SK-N-SH (cell line): Measurements from ENCODE around the gene DNAJC2. TPM values are rescaled to one million over a fixed set of nuclear protein-coding genes. Genes with fewer than 3 reads are reported as not detected.

ENCODE experiments used
- CTCF ChIA-PET: fragments of 300-600, 350-600 bp; formaldehyde crosslinking; extraction: SDS; loops from one replicate; lab custom pipeline; 2021; lab: Yijun Ruan, JAX
- POLR2A ChIA-PET: fragments of 350-600 bp; sonication (Branson Sonifier 250); formaldehyde crosslinking; extraction: SDS; loops from one replicate; lab custom pipeline; 2020; ENCODE audit warnings: antibody characterized with exemption, inconsistent platforms; lab: Yijun Ruan, JAX
- DNase-seq: peaks from one replicate; pipeline ENCODE4 v3.0.0; 2012
- H2AFZ ChIP-seq: fragments of 200-600 bp; sonication (generic); 2 replicates; pipeline ENCODE4 v1.8.1; 2016; ENCODE audit warnings: antibody characterized with exemption, mild to moderate bottlenecking, low read depth
- H3F3A ChIP-seq: fragments of 200-600 bp; sonication (generic); replicated peaks from 2 replicates; pipeline ENCODE3; 2016; ENCODE audit warnings: antibody characterized with exemption, mild to moderate bottlenecking; ENCODE audit not compliant: insufficient read depth
- H3K27ac ChIP-seq, 2 experiments: fragments of 200-500 bp in 1 of 2; fragments of 200-600 bp in 1 of 2; sonication (Bioruptor generic) in 1 of 2; sonication (generic), shearing (Covaris generic) in 1 of 2; 2 replicates each; pipeline versions ENCODE4 v1.5.1 to v1.6.1; 2014 to 2016; ENCODE audit warnings: low read depth in 2 of 2, inconsistent platforms in 1 of 2, low read length in 1 of 2, mild to moderate bottlenecking in 1 of 2, mixed read lengths in 1 of 2
- H3K27me3 ChIP-seq: fragments of 200-600 bp; sonication (generic), shearing (Covaris generic); 2 replicates; pipeline ENCODE4 v1.6.1; 2016; ENCODE audit warnings: mixed run types; ENCODE audit not compliant: insufficient read depth
- H3K36me3 ChIP-seq, 2 experiments: fragments of 200-500 bp in 1 of 2; fragments of 200-600 bp in 1 of 2; sonication (Bioruptor generic) in 1 of 2; sonication (generic) in 1 of 2; replicated peaks in 1 of 2; 2 replicates each; pipeline versions ENCODE3 to v1.5.1; 2014 to 2016; ENCODE audit warnings: low read length in 1 of 2, mild to moderate bottlenecking in 1 of 2; ENCODE audit not compliant: insufficient read depth in 2 of 2, control insufficient read depth in 1 of 2
- H3K4me1 ChIP-seq, 2 experiments: fragments of 200-500 bp in 1 of 2; fragments of 200-600 bp in 1 of 2; sonication (Bioruptor generic) in 1 of 2; sonication (generic), shearing (Covaris generic) in 1 of 2; 2 replicates each; pipeline versions ENCODE4 v1.5.1 to v1.6.1; 2014 to 2016; ENCODE audit warnings: low read depth in 1 of 2, low read length in 1 of 2, mixed run types in 1 of 2; ENCODE audit not compliant: insufficient read depth in 2 of 2, control insufficient read depth in 1 of 2
- H3K4me2 ChIP-seq: fragments of 200-600 bp; sonication (generic), shearing (Covaris generic); 2 replicates; pipeline ENCODE4 v1.6.1; 2017; ENCODE audit warnings: mixed run types
- H3K4me3 ChIP-seq, 2 experiments: fragments of 200-500 bp in 1 of 2; fragments of 200-600 bp in 1 of 2; sonication (Bioruptor generic) in 1 of 2; sonication (generic), shearing (Covaris generic) in 1 of 2; 2 replicates each; pipeline versions ENCODE4 v1.5.1 to v1.8.1; 2014 to 2016; ENCODE audit warnings: low read depth in 2 of 2, inconsistent platforms in 1 of 2, low read length in 1 of 2, mild to moderate bottlenecking in 1 of 2, mixed read lengths in 1 of 2, moderate library complexity in 1 of 2
- H3K79me2 ChIP-seq: fragments of 200-600 bp; sonication (generic); 2 replicates; pipeline ENCODE4 v1.8.1; 2017; ENCODE audit warnings: mild to moderate bottlenecking; ENCODE audit not compliant: insufficient read depth
- H3K9ac ChIP-seq: fragments of 200-600 bp; sonication (generic); 2 replicates; pipeline ENCODE4 v1.6.1; 2017; ENCODE audit warnings: mixed run types
- H3K9me2 ChIP-seq: fragments of 200-600 bp; sonication (generic); 2 replicates; pipeline ENCODE4 v1.6.1; 2017; ENCODE audit warnings: mixed run types
- H3K9me3 ChIP-seq: fragments of 200-600 bp; sonication (generic); 2 replicates; pipeline ENCODE4 v1.6.1; 2017; ENCODE audit warnings: mixed run types, mild to moderate bottlenecking, moderate library complexity
- H4K20me1 ChIP-seq: fragments of 200-600 bp; sonication (generic); 2 replicates; pipeline ENCODE4 v1.6.1; 2017; ENCODE audit warnings: mild to moderate bottlenecking, mixed run types; ENCODE audit not compliant: insufficient read depth
- ELF1 ChIP-seq: IDR thresholded peaks from 2 replicates; pipeline ENCODE4 v1.4.0; 2012
- EP300 ChIP-seq, 2 experiments: IDR thresholded peaks; 2 replicates each; pipeline versions ENCODE4 v1.4.0 to v1.6.1; 2012; ENCODE audit warnings: borderline replicate concordance in 1 of 2, low read depth in 1 of 2, low read length in 1 of 2
- FOXJ3 ChIP-seq: sonication (generic); formaldehyde crosslinking; IDR thresholded peaks from 2 replicates; pipeline ENCODE4 v1.5.1; 2020; ENCODE audit warnings: mild to moderate bottlenecking, missing genetic modification reagents
- FOXM1 ChIP-seq: IDR thresholded peaks from 2 replicates; pipeline ENCODE4 v1.4.0; 2012; ENCODE audit warnings: low read depth, mild to moderate bottlenecking
- GATA2 ChIP-seq: sonication (generic); formaldehyde crosslinking; IDR thresholded peaks from 2 replicates; pipeline ENCODE4 v1.5.0; 2020; ENCODE audit warnings: mild to moderate bottlenecking, missing genetic modification reagents
- MXI1 ChIP-seq: IDR thresholded peaks from 2 replicates; pipeline ENCODE4 v1.6.1; 2012; ENCODE audit warnings: mild to moderate bottlenecking, low read depth, low read length, improper control_type of control experiment
- POLR2AphosphoS5 ChIP-seq: IDR thresholded peaks from 2 replicates; pipeline ENCODE4 v1.6.1; 2012; ENCODE audit warnings: low read depth, low read length
- RAD21 ChIP-seq: IDR thresholded peaks from 2 replicates; pipeline ENCODE4 v1.6.1; 2012; ENCODE audit warnings: mild to moderate bottlenecking, low read length
- RCOR1 ChIP-seq: fragments of 150-350 bp; IDR thresholded peaks from 2 replicates; pipeline ENCODE4 v1.6.1; 2017; ENCODE audit warnings: antibody characterized with exemption, low read length
- RFX5 ChIP-seq: IDR thresholded peaks from 2 replicates; pipeline ENCODE4 v1.6.1; 2012; ENCODE audit warnings: mild to moderate bottlenecking, improper control_type of control experiment, low read length
- TAF1 ChIP-seq: IDR thresholded peaks from 2 replicates; pipeline ENCODE4 v1.6.1; 2012; ENCODE audit warnings: low read depth, mild to moderate bottlenecking, low read length, moderate library complexity, borderline replicate concordance
- WGBS: methylation state at CpG from one replicate; pipeline ENCODE4 v1.1.6; 2017; ENCODE audit warnings: low lambda C conversion rate; 5-methylcytosine and 5-hydroxymethylcytosine counted together
- polyA plus RNA-seq, 3 experiments: library from polyadenylated mRNA; depleted of rRNA; stranded (reverse); fragments of >200 nt; gene quantifications; 2 replicates each; pipeline ENCODE4 v1.2.3, GENCODE V29; 2012
- TF ChIP-seq, protein P1 (sequence below): IDR thresholded peaks from 2 replicates; pipeline ENCODE4 v1.4.0; 2012; ENCODE audit warnings: low read depth, borderline replicate concordance
- TF ChIP-seq, protein P2 (sequence below): IDR thresholded peaks from 2 replicates; pipeline ENCODE4; 2012

Gene DNAJC2
- polyA plus RNA-seq, 1 of the 3 experiments (the other 2 are of a cell fraction) = 18.9 TPM

DNA sequence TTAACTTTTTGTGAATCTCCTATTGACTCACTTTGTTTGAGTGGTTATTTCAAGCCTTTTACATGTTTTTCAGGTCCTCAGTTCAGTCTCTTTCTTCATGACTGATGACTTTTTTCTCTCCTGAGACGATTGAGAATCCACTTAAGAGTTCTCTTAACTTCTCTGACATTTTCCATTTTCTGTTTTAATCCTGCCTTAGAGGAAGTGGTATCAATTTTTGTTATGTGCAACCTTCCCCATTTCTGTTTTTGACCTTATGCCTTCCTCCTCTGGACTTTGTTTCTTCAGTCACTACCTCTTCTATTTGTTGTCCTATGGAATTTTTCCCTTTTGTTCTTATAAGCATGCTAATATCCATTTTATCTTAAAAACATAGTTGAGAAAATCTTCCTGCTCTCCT lies 5.2 kb upstream of the DNAJC2 start (continued):
- TF ChIP-seq, protein P1, sequence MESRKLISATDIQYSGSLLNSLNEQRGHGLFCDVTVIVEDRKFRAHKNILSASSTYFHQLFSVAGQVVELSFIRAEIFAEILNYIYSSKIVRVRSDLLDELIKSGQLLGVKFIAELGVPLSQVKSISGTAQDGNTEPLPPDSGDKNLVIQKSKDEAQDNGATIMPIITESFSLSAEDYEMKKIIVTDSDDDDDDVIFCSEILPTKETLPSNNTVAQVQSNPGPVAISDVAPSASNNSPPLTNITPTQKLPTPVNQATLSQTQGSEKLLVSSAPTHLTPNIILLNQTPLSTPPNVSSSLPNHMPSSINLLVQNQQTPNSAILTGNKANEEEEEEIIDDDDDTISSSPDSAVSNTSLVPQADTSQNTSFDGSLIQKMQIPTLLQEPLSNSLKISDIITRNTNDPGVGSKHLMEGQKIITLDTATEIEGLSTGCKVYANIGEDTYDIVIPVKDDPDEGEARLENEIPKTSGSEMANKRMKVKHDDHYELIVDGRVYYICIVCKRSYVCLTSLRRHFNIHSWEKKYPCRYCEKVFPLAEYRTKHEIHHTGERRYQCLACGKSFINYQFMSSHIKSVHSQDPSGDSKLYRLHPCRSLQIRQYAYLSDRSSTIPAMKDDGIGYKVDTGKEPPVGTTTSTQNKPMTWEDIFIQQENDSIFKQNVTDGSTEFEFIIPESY = no peak
- TF ChIP-seq RCOR1 (no peak), TAF1 (no peak), RAD21 (no peak), RFX5 (no peak)

DNA sequence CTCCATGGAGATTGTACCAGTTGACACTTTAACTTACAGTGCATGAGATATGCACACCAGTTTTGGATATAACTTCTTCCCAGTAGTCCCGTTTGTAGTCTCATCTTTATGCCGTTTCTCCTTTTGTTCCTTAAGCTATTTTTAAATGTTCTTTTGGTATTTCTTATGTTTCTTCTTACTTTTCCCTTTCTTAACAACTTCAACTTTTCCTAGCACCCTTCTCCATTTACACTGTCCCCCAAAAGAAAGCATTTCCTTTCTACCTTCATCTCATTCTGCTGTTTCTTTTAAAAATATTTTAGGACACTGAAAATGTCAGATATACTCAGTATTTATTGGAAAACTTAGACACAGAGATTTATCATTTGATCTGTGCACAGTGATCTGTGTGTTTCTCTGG lies 4.4 kb upstream of the DNAJC2 start:
- Histone ChIP-seq H3K9me3 (no peaks in the 10 kb centered on the region), H3K9me2 (no peaks in the 10 kb centered on the region), H3K36me3 (peaks cover 17 to 25% of the 10 kb centered on the region in 2 experiments), H3K79me2 (peaks cover 84% of the 10 kb centered on the region), H3K4me1 (peaks cover 3 to 19% of the 10 kb centered on the region in 2 experiments; a peak in 2 of 4 replicates)
- DNase-seq = no peak
- WGBS = 27% methylated on average over 2 of the region's 2 CpGs
- TF ChIP-seq RAD21 = no peak
- no peak for TF ChIP-seq EP300 (IDR thresholded peaks at IDR 0.05; ENCODE audit: borderline replicate concordance in 1 of 2, low read depth in 1 of 2, low read length in 1 of 2)
- no peak for TF ChIP-seq FOXJ3 (CRISPR knock-in tag)
- TF ChIP-seq, all 33 proteins: peak for 0
- ChIA-PET CTCF (interaction anchor here (0.8 to 4.4 kb wide), 2 partner anchors 11 to 51 kb away, joined by 3 to 17 read pairs; partner anchors contain the start of gene PMPCB), POLR2A (no interaction called here)
- Histone ChIP-seq H3K4me3 (peak overlapping the region; percentile 72 to 82; a peak in 3 of 4 replicates), H3K27ac (no peak overlapping the region), H4K20me1 (peaks cover 47% of the 10 kb centered on the region), H3F3A (peaks cover 5% of the 10 kb centered on the region), H3K9ac (peak overlapping the region; percentile 92; the same call in 1 of the 2 replicates), H3K4me2 (peak overlapping the region; percentile 86), H2AFZ (no peak overlapping the region), H3K27me3 (no peaks in the 10 kb centered on the region)

DNA sequence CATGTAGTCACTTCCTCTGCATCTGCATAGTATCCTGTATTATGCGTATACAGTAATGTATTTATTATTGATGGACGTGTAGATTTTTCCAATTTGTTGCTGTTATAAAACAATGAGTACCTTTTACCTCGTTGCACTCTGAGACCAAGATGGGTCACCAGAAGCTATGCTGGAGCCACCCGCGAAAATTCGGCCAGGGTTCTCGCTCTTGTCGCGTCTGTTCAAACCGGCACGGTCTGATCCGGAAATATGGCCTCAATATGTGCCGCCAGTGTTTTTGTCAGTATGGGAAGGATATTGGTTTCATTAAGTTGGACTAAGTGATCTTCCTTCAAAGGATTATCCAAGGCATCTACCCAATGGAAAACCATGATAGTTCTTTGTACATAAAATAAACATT lies 3.9 kb upstream of the DNAJC2 start:
- Histone ChIP-seq H4K20me1 (peaks cover 43% of the 10 kb centered on the region), H3K9ac (peak overlapping the region; percentile 92; the same call in 1 of the 2 replicates), H3K27ac (peak overlapping the region in 1 of 2 experiments; percentile 87; a peak in 1 of 4 replicates), H3K4me1 (peaks cover 3 to 21% of the 10 kb centered on the region in 2 experiments; a peak in 2 of 4 replicates), H3K4me3 (peak overlapping the region; percentile 72 to 82), H3K9me3 (no peaks in the 10 kb centered on the region), H3K9me2 (no peaks in the 10 kb centered on the region), H3F3A (peaks cover 5% of the 10 kb centered on the region), H3K36me3 (peaks cover 12 to 20% of the 10 kb centered on the region in 2 experiments), H3K4me2 (peak overlapping the region; percentile 86), H2AFZ (no peak overlapping the region), H3K27me3 (no peaks in the 10 kb centered on the region), H3K79me2 (peaks cover 84% of the 10 kb centered on the region)
- no peak for TF ChIP-seq ELF1
- TF ChIP-seq, protein P2, sequence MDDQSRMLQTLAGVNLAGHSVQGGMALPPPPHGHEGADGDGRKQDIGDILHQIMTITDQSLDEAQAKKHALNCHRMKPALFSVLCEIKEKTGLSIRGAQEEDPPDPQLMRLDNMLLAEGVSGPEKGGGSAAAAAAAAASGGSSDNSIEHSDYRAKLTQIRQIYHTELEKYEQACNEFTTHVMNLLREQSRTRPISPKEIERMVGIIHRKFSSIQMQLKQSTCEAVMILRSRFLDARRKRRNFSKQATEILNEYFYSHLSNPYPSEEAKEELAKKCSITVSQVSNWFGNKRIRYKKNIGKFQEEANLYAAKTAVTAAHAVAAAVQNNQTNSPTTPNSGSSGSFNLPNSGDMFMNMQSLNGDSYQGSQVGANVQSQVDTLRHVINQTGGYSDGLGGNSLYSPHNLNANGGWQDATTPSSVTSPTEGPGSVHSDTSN = no peak
- TF ChIP-seq MXI1 = no peak
- TF ChIP-seq FOXM1 = no peak
- no peak for TF ChIP-seq POLR2AphosphoS5
- no peak for TF ChIP-seq FOXJ3 (CRISPR knock-in tag)
- no peak for TF ChIP-seq GATA2 (CRISPR knock-in tag)
- whole genome bisulfite sequencing = 7% methylated on average over 13 of the region's 13 CpGs
- ChIA-PET CTCF (interaction anchor here (0.5 to 4.4 kb wide), 5 partner anchors 12 to 100 kb away, joined by 3 to 17 read pairs (median 3); partner anchors contain the start of gene PMPCB), POLR2A (no interaction called here)
- no peak for DNase-seq
